Measurements from ENCODE around the gene KRT1. TPM values are rescaled to one million over a fixed set of nuclear protein-coding genes. Genes with fewer than 3 reads are reported as not detected.

The KRT1 gene
- total RNA-seq, 1 donor from 2014 or later = not detected

GRCh38 chr12:52630599-52631200, 49.5 kb downstream of the KRT1 start:
- no peak for TF ChIP-seq CTCF (IDR thresholded peaks at IDR 0.05; ENCODE audit: insufficient read depth, low read depth, low read length)
- no peak for DNase-seq (ENCODE audit: low read depth)
- no peaks in the 10 kb centered on the region for H3K4me1 Mint-ChIP-seq (ENCODE audit: low read depth, unreplicated experiment)
- H2AFZ ChIP-seq (ENCODE audit: low read depth, low read length) = no peak overlapping the region
- FAIRE-seq = no peak
- H3K27ac ChIP-seq (ENCODE audit: low read depth, low read length) = no peak overlapping the region
- no peaks in the 10 kb centered on the region for H3K79me2 ChIP-seq (ENCODE audit: insufficient read depth, low read length)
- peaks cover 22% of the 10 kb centered on the region for H3K27me3 ChIP-seq (ENCODE audit: insufficient read depth, low read length)
- no peaks in the 10 kb centered on the region for H3K4me1 ChIP-seq (ENCODE audit: insufficient read depth, low read length)
- no peak overlapping the region for H3K4me3 ChIP-seq (ENCODE audit: insufficient read depth, low read depth, low read length)
- H3K27ac Mint-ChIP-seq (ENCODE audit: unreplicated experiment) = no peak overlapping the region
- H3K9me3 ChIP-seq (ENCODE audit: insufficient read depth, low read depth, low read length) = no peaks in the 10 kb centered on the region
- H3K9ac ChIP-seq (ENCODE audit: low read length) = no peak overlapping the region
- no peaks in the 10 kb centered on the region for H4K20me1 ChIP-seq (ENCODE audit: insufficient read depth, low read length)
- peaks cover 67% of the 10 kb centered on the region for H3K27me3 Mint-ChIP-seq (ENCODE audit: low read depth, unreplicated experiment)
- H3K36me3 Mint-ChIP-seq (ENCODE audit: low read depth, unreplicated experiment) = peaks cover 2% of the 10 kb centered on the region
- H3K9me3 Mint-ChIP-seq (ENCODE audit: unreplicated experiment) = no peaks in the 10 kb centered on the region
- H3K36me3 ChIP-seq (ENCODE audit: insufficient read depth, low read length) = no peaks in the 10 kb centered on the region
- H3K4me3 Mint-ChIP-seq (ENCODE audit: unreplicated experiment) = no peak overlapping the region
- no peak overlapping the region for H3K4me2 ChIP-seq (ENCODE audit: low read length)

- peaks cover 2% of the 10 kb centered on the region for H3K36me3 Mint-ChIP-seq (ENCODE audit: low read depth, unreplicated experiment)
- H3K9me3 ChIP-seq (ENCODE audit: insufficient read depth, low read depth, low read length) = no peaks in the 10 kb centered on the region
- H3K9ac ChIP-seq (ENCODE audit: low read length) = no peak overlapping the region
- no peak for FAIRE-seq
- H3K36me3 ChIP-seq (ENCODE audit: insufficient read depth, low read length) = no peaks in the 10 kb centered on the region
- H3K27ac ChIP-seq (ENCODE audit: low read depth, low read length) = no peak overlapping the region
- H3K27me3 Mint-ChIP-seq (ENCODE audit: low read depth, unreplicated experiment) = peaks cover 69% of the 10 kb centered on the region
- H3K4me1 ChIP-seq (ENCODE audit: insufficient read depth, low read length) = no peaks in the 10 kb centered on the region
- H3K4me2 ChIP-seq (ENCODE audit: low read length) = no peak overlapping the region
- no peak overlapping the region for H3K4me3 Mint-ChIP-seq (ENCODE audit: unreplicated experiment)
- no peak overlapping the region for H3K27ac Mint-ChIP-seq (ENCODE audit: unreplicated experiment)
- no peaks in the 10 kb centered on the region for H3K4me1 Mint-ChIP-seq (ENCODE audit: low read depth, unreplicated experiment)
- H2AFZ ChIP-seq (ENCODE audit: low read depth, low read length) = no peak overlapping the region
- no peaks in the 10 kb centered on the region for H4K20me1 ChIP-seq (ENCODE audit: insufficient read depth, low read length)
- TF ChIP-seq CTCF (IDR thresholded peaks at IDR 0.05; ENCODE audit: insufficient read depth, low read depth, low read length) (no peak), EZH2 (IDR thresholded peaks at IDR 0.05; ENCODE audit: insufficient read depth, low read length) (no peak)
- no peaks in the 10 kb centered on the region for H3K9me3 Mint-ChIP-seq (ENCODE audit: unreplicated experiment)
- no peaks in the 10 kb centered on the region for H3K79me2 ChIP-seq (ENCODE audit: insufficient read depth, low read length)
- DNase-seq (ENCODE audit: low read depth) = no peak
- peaks cover 26% of the 10 kb centered on the region for H3K27me3 ChIP-seq (ENCODE audit: insufficient read depth, low read length)
- no peak overlapping the region for H3K4me3 ChIP-seq (ENCODE audit: insufficient read depth, low read depth, low read length)
Measured at GRCh38 chr12:52630008-52630500, 50.2 kb downstream of the KRT1 start.

- Histone ChIP-seq H3K27me3 (ENCODE audit: insufficient read depth, low read length) (peaks cover 26% of the 10 kb centered on the region), H3K9ac (ENCODE audit: low read length) (no peak overlapping the region), H4K20me1 (ENCODE audit: insufficient read depth, low read length) (no peaks in the 10 kb centered on the region), H3K4me1 (ENCODE audit: insufficient read depth, low read length) (no peaks in the 10 kb centered on the region), H3K4me2 (ENCODE audit: low read length) (no peak overlapping the region), H3K27ac (ENCODE audit: low read depth, low read length) (no peak overlapping the region), H3K79me2 (ENCODE audit: insufficient read depth, low read length) (no peaks in the 10 kb centered on the region), H3K9me3 (ENCODE audit: insufficient read depth, low read depth, low read length) (no peaks in the 10 kb centered on the region), H3K36me3 (ENCODE audit: insufficient read depth, low read length) (no peaks in the 10 kb centered on the region), H2AFZ (ENCODE audit: low read depth, low read length) (no peak overlapping the region), H3K4me3 (ENCODE audit: insufficient read depth, low read depth, low read length) (no peak overlapping the region)
- Mint-ChIP-seq H3K4me1 (ENCODE audit: low read depth, unreplicated experiment) (no peaks in the 10 kb centered on the region), H3K27ac (ENCODE audit: unreplicated experiment) (no peak overlapping the region), H3K4me3 (ENCODE audit: unreplicated experiment) (no peak overlapping the region), H3K36me3 (ENCODE audit: low read depth, unreplicated experiment) (peaks cover 2% of the 10 kb centered on the region), H3K9me3 (ENCODE audit: unreplicated experiment) (no peaks in the 10 kb centered on the region), H3K27me3 (ENCODE audit: low read depth, unreplicated experiment) (peaks cover 73% of the 10 kb centered on the region)
- FAIRE-seq = no peak
- DNase-seq (ENCODE audit: low read depth) = no peak
- TF ChIP-seq EZH2 (IDR thresholded peaks at IDR 0.05; ENCODE audit: insufficient read depth, low read length) (no peak), CTCF (IDR thresholded peaks at IDR 0.05; ENCODE audit: insufficient read depth, low read depth, low read length) (no peak)
Measured at GRCh38 chr12:52629281-52630007, 50.8 kb downstream of the KRT1 start.

All from astrocyte (in vitro differentiated cells and primary cell).